ENCODE measurements around the gene MAML3.

The MAML3 gene

GRCh38 chr4:139790291-139790690 lies 363.7 kb downstream of the MAML3 start:
- TF ChIP-seq CTCF (IDR thresholded peaks at IDR 0.05; ENCODE audit: low read depth, low read length): no peak
- H3K4me3 ChIP-seq (replicated peaks in 1 of 2; ENCODE audit: low read depth in 2 of 2, low read length in 2 of 2): no peak overlapping the region
- no peak for DNase-seq (ENCODE audit: low read depth in 2 of 2)

- H3K4me3 ChIP-seq (replicated peaks in 1 of 2; ENCODE audit: low read depth in 2 of 2, low read length in 2 of 2): no peak overlapping the region
- DNase-seq (ENCODE audit: low read depth in 2 of 2): no peak
- no peak for TF ChIP-seq CTCF (IDR thresholded peaks at IDR 0.05; ENCODE audit: low read depth, low read length)
Observed at GRCh38 chr4:139789096-139789654, 364.8 kb downstream of the MAML3 start.

GRCh38 chr4:139786494-139787354 lies 367.3 kb downstream of the MAML3 start:
- no peak for TF ChIP-seq CTCF (IDR thresholded peaks at IDR 0.05; ENCODE audit: low read depth, low read length)
- DNase-seq (ENCODE audit: low read depth in 2 of 2): no peak
- H3K4me3 ChIP-seq (replicated peaks in 1 of 2; ENCODE audit: low read depth in 2 of 2, low read length in 2 of 2): no peak overlapping the region

GRCh38 chr4:139785356-139785755 lies 368.6 kb downstream of the MAML3 start:
- TF ChIP-seq CTCF (IDR thresholded peaks at IDR 0.05; ENCODE audit: low read depth, low read length): no peak
- no peak overlapping the region for H3K4me3 ChIP-seq (replicated peaks in 1 of 2; ENCODE audit: low read depth in 2 of 2, low read length in 2 of 2)
- DNase-seq (ENCODE audit: low read depth in 2 of 2): no peak

- TF ChIP-seq CTCF (IDR thresholded peaks at IDR 0.05; ENCODE audit: low read depth, low read length): no peak
- H3K4me3 ChIP-seq (replicated peaks in 1 of 2; ENCODE audit: low read depth in 2 of 2, low read length in 2 of 2): no peak overlapping the region
- DNase-seq (ENCODE audit: low read depth in 2 of 2): no peak
Observed at GRCh38 chr4:139783741-139784484, 370.1 kb downstream of the MAML3 start.

- TF ChIP-seq CTCF (IDR thresholded peaks at IDR 0.05; ENCODE audit: low read depth, low read length): no peak
- no peak for DNase-seq (ENCODE audit: low read depth in 2 of 2)
- no peak overlapping the region for H3K4me3 ChIP-seq (replicated peaks in 1 of 2; ENCODE audit: low read depth in 2 of 2, low read length in 2 of 2)
Observed at GRCh38 chr4:139782926-139783522, 371.0 kb downstream of the MAML3 start.
